Testis (tissue), 3 donors: ENCODE results near the gene ROR2. TPM values are rescaled to one million over a fixed set of nuclear protein-coding genes. Genes with fewer than 3 reads are reported as not detected.

Experiments
- DNase-seq: peaks from one replicate; pipeline ENCODE4 v3.0.0-alpha.2; 2019
- H3K27ac ChIP-seq, 2 donors: fragments of 200-600 bp; sonication (generic); one replicate each; pipeline ENCODE4 v1.5.1; 2019
- H3K27me3 ChIP-seq: fragments of 200-600 bp; sonication (generic); one replicate; pipeline ENCODE4 v1.5.1; 2019
- H3K36me3 ChIP-seq: fragments of 200-600 bp; sonication (generic); one replicate; pipeline ENCODE4 v1.5.1; 2017; ENCODE audit warnings: low read depth; ENCODE audit errors: missing control alignments
- H3K4me1 ChIP-seq: fragments of 200-600 bp; sonication (generic); one replicate; pipeline ENCODE4 v1.5.1; 2019
- H3K4me3 ChIP-seq, 2 donors: fragments of 200-600 bp; sonication (generic); one replicate each; pipeline ENCODE4 v1.5.1; 2017 to 2019
- H3K9me3 ChIP-seq: fragments of 200-600 bp; sonication (generic); one replicate; pipeline ENCODE4 v1.5.1; 2017
- POLR2A ChIP-seq: fragments of 450-650 bp; IDR thresholded peaks from one replicate; pipeline ENCODE4 v1.6.1; 2017; ENCODE audit warnings: antibody characterized with exemption, mild to moderate bottlenecking, moderate library complexity
- WGBS, 2 donors: methylation state at CpG; one replicate each; pipeline ENCODE4 v1.1.5; 2018; 5-methylcytosine and 5-hydroxymethylcytosine counted together
- intact Hi-C: fragments of 100-400 bp; cut with DNase I; formaldehyde crosslinking; loops from one replicate; pipeline ENCODE4 v1.15.1; 2023; ENCODE audit warnings: low total_unique reads
- polyA plus RNA-seq: library from polyadenylated mRNA; stranded (reverse); fragments of 350-450 nt; fragmentation: Illumina TruSeq; extraction: RNeasy Lipid Tissue Mini Kit (QIAGEN cat#74804); gene quantifications from one replicate; pipeline ENCODE4 v1.2.3, GENCODE V29; 2014; ENCODE audit warnings: low read depth, low replicate concordance; ENCODE audit not compliant: insufficient read depth
- total RNA-seq, 2 donors: library from RNA; depleted of rRNA; stranded (reverse); fragments of >200 nt; gene quantifications; one replicate each; pipeline ENCODE4 v1.2.3, GENCODE V29; 2016
- TF ChIP-seq, protein P1 (sequence below), 3 experiments: fragments of 450-650 bp in 2 of 3; fragments of 200-600 bp in 1 of 3; sonication (generic) in 1 of 3; IDR thresholded peaks; one replicate each; pipeline ENCODE4 v1.5.1; 2016 to 2019; ENCODE audit warnings: antibody characterized with exemption in 3 of 3, mild to moderate bottlenecking in 2 of 3, moderate library complexity in 1 of 3

Gene ROR2
- total and polyA plus RNA-seq, 3 donors from 2014 or later, result 11.5 to 16.5 (median 12.3) TPM

DNA sequence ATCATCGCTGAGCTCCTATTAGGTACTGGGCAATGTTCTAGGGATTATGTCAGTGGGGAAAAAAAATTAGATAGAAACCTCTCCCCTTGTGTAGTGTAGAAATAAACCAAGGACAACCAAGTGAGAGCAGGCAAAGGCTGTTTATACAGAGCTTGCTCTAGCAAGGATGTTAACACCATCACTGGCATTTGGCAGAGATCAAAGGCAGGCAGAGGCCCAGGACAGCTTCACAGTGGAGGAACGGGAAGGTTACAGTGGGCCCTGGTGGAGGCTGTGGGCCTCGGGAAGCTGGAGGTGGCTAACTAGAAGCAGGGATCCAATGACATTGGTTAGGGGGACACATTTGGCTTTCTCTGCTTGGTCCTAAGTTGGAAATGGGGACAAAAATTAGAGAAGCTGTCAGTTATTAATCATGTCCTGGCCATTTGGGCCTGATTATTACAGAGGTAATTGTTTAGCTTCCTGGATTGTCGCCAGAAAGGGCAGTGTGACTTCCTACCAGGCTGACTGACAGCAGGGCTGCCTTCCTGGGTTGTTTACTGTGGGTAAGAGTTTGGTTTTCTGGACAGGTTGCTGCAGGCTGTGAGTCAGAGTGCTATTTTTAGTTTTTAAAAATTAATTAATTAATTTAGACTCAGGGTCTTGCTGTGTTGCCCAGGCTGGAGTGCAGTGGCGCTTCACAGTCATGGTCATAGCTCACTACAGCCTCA lies 259.3 kb downstream of the ROR2 start:
- no peak overlapping the region for H3K27ac ChIP-seq
- H3K36me3 ChIP-seq, result no peaks in the 10 kb centered on the region

DNA sequence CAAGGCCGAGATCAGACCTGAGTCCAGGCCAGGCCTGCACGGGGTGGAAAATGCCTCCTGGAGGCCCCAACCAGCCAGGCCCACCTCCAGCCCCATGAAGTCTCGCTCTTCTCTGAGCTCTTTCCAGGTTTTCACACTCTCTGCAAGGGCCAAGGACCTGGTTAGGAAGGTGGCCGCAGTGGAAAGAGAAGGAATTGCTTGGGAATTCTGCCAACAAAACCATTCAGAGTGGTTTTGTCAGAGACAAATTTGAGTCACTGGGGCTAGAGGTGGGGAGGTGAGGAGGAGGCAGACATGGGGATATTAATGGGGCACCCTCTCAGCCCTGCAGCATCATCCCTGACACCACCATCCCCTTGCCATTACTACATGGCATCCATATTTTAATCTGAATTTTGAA lies 261.0 kb downstream of the ROR2 start:
- Histone ChIP-seq H3K27ac (no peak overlapping the region), H3K36me3 (no peaks in the 10 kb centered on the region), H3K27me3 (no peaks in the 10 kb centered on the region), H3K4me3 (no peak overlapping the region), H3K4me1 (no peaks in the 10 kb centered on the region), H3K9me3 (no peaks in the 10 kb centered on the region)
- 76 to 82% methylated on average over 3 to 4 of the region's 4 CpGs for WGBS, 2 donors
- TF ChIP-seq, protein P1, sequence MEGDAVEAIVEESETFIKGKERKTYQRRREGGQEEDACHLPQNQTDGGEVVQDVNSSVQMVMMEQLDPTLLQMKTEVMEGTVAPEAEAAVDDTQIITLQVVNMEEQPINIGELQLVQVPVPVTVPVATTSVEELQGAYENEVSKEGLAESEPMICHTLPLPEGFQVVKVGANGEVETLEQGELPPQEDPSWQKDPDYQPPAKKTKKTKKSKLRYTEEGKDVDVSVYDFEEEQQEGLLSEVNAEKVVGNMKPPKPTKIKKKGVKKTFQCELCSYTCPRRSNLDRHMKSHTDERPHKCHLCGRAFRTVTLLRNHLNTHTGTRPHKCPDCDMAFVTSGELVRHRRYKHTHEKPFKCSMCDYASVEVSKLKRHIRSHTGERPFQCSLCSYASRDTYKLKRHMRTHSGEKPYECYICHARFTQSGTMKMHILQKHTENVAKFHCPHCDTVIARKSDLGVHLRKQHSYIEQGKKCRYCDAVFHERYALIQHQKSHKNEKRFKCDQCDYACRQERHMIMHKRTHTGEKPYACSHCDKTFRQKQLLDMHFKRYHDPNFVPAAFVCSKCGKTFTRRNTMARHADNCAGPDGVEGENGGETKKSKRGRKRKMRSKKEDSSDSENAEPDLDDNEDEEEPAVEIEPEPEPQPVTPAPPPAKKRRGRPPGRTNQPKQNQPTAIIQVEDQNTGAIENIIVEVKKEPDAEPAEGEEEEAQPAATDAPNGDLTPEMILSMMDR (IDR thresholded peaks at IDR 0.05), result no peak
- TF ChIP-seq POLR2A, result no peak
- intact Hi-C loops, result no loop called here
- no peak for DNase-seq

More for the DNA sequence above, 259.3 kb downstream of the ROR2 start:
- DNase-seq, result no peak
- Histone ChIP-seq H3K9me3 (no peaks in the 10 kb centered on the region), H3K27me3 (no peaks in the 10 kb centered on the region), H3K4me3 (no peak overlapping the region), H3K4me1 (no peaks in the 10 kb centered on the region)
- TF ChIP-seq POLR2A, result no peak
- TF ChIP-seq, protein P1 (IDR thresholded peaks at IDR 0.05), result no peak
- intact Hi-C loops, result no loop called here
- WGBS, 2 donors, result 70 to 82% methylated on average over 5 of the region's 5 CpGs

DNA sequence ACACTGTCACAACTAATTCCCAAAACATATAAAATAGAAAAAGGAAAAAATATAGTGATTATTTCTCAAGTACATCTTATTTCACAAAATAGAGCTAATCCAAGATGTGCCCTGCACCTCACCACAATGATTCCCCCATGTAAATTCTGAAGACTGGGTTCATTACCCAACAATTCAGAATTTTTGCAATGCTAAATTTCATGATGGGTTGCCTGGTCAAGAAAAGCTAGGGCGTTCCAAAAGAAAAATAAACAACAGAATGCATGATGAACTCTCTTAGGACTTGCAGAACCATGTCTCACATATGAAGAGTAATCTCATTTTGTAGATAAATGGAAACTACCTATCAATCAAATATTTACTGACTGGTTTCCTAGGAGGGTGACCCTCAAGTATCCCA lies 266.8 kb downstream of the ROR2 start:
- intact Hi-C loops, result no loop called here
- Histone ChIP-seq H3K27me3 (no peaks in the 10 kb centered on the region), H3K9me3 (no peaks in the 10 kb centered on the region), H3K4me1 (no peaks in the 10 kb centered on the region), H3K27ac (no peak overlapping the region), H3K4me3 (no peak overlapping the region), H3K36me3 (no peaks in the 10 kb centered on the region)
- TF ChIP-seq POLR2A, result no peak
- TF ChIP-seq, protein P1 (IDR thresholded peaks at IDR 0.05), result no peak
- DNase-seq, result no peak
- WGBS, 2 donors, result 91 to 94% methylated on average over 1 of the region's 1 CpG

DNA sequence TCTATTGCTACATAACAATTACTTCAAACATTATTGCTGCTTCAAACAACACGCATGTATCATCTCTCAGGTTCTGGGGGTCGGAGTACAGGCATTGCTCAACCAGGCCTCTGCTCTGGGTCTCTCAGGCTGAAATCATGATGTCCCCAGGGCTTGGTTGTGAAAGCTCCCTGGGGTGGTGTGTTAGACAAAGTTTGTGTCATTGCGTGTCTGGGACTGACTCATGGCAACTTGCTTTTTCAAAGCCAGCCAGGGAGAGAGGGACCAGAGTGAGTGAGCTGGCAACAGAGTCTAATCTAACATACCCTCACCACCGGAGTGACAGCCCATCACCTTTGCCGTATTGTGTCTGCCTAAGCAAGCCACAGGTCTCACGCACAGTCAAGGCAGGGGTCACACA lies 267.2 kb downstream of the ROR2 start:
- 82 to 88% methylated on average over 6 of the region's 6 CpGs for WGBS, 2 donors
- Histone ChIP-seq H3K27ac (no peak overlapping the region), H3K9me3 (no peaks in the 10 kb centered on the region), H3K27me3 (no peaks in the 10 kb centered on the region), H3K4me3 (no peak overlapping the region), H3K4me1 (no peaks in the 10 kb centered on the region), H3K36me3 (no peaks in the 10 kb centered on the region)
- TF ChIP-seq POLR2A, result no peak
- TF ChIP-seq, protein P1 (IDR thresholded peaks at IDR 0.05), result no peak
- DNase-seq, result no peak
- intact Hi-C loops, result no loop called here
